ENCODE results near the gene ANP32A.

Gene ANP32A

DNA sequence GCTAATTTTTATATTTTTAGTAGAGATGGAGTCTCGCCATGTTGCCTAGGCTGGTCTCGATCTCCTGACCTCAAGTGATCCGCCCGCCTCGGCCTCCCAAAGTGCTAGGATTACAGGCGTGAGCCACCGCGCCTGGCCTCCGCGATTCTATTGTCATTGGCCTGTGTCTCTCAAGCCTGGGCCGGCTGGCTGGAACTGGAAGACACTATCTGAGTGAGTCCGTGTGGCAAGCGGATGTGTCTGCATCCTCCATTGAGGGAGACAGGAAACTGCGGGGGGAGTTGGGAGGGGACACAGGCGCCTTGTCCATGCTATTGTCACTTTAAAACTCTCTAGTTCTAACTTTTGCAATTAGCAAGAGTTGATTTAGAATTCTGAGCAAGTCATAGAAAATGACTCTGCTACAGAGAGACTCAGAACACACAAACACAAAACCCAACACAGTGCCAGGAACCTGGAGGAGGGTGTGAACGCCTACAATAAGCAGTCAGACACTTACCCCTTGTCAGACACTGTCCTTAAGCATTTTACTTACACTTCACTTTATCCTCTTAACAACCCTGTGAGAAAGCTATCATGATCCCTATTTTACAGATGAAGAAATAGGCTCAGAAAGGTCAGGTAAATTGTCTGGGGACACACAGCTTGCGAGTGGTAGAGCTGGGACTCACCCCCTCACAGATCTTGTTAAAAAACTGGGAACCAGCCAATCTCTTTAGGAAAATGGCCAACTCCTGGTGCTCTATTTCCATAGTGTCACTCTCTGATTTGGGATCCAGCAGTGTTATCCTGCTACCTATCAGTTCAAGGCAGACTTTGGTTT lies 38.7 kb downstream of the ANP32A start:
- Histone ChIP-seq H3K4me1 (ENCODE audit: control insufficient read depth, insufficient read depth, low read length, poor library complexity, severe bottlenecking) (no peaks in the 10 kb centered on the region), H3K36me3 (ENCODE audit: control insufficient read depth, insufficient read depth, low read length) (peaks cover 91% of the 10 kb centered on the region), H3K27ac (ENCODE audit: low read depth, low read length, severe bottlenecking) (no peak overlapping the region), H3K9me3 (ENCODE audit: control insufficient read depth, low read length) (no peaks in the 10 kb centered on the region), H3K4me3 (ENCODE audit: extremely low read depth, insufficient read depth, low read length, poor library complexity, severe bottlenecking) (no peak overlapping the region)
- WGBS, 2 experiments (ENCODE audit: insufficient coverage in 2 of 2), result 89 to 96% methylated on average over 12 to 14 of the region's 17 CpGs

DNA sequence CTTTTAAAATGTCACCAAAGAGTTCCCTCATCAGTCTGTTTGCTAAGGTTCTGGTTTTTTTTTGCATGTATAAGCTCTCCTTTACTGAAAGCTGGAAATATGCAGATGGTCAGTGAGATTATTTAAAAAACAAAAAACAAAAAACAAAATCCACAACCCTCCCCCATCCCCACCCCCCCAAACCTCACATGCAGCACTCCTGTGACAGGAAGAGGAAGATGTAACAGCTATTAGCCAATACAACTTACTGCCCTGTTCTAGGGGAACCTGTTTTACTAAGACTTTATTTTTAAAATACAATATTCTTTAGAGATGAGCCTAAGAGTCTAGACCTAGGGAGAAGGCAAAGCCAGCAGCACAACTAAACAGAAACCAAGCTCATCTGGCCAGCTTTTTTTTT lies 39.5 kb downstream of the ANP32A start:
- peaks cover 84% of the 10 kb centered on the region for H3K36me3 ChIP-seq (ENCODE audit: control insufficient read depth, insufficient read depth, low read length)
- H3K4me3 ChIP-seq (ENCODE audit: extremely low read depth, insufficient read depth, low read length, poor library complexity, severe bottlenecking), result no peak overlapping the region
- H3K9me3 ChIP-seq (ENCODE audit: control insufficient read depth, low read length), result no peaks in the 10 kb centered on the region
- no peak overlapping the region for H3K27ac ChIP-seq (ENCODE audit: low read depth, low read length, severe bottlenecking)
- H3K4me1 ChIP-seq (ENCODE audit: control insufficient read depth, insufficient read depth, low read length, poor library complexity, severe bottlenecking), result no peaks in the 10 kb centered on the region

DNA sequence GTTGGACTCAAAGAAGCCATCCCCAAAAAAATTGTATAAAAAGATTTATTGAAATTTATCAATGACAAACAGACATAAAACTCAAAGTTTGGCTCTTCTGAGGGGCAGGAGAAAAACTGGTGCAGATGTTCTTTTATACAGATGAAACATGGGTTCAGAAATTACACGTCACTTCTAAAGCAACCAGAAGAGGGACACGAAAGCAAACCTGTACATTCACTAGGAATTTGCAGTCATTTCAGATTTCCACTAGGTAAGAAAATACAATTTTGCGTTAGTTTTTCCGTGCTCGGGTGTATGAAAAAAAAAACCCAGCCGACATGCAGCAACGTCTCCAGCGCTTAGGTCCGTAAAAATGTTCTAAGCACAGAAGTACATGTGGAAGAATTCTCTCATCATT lies 41.8 kb downstream of the ANP32A start:
- peaks cover 10% of the 10 kb centered on the region for H3K9me3 ChIP-seq (ENCODE audit: control insufficient read depth, low read length)
- no peak overlapping the region for H3K27ac ChIP-seq (ENCODE audit: low read depth, low read length, severe bottlenecking)
- H3K4me3 ChIP-seq (ENCODE audit: extremely low read depth, insufficient read depth, low read length, poor library complexity, severe bottlenecking), result no peak overlapping the region
- H3K4me1 ChIP-seq (ENCODE audit: control insufficient read depth, insufficient read depth, low read length, poor library complexity, severe bottlenecking), result no peaks in the 10 kb centered on the region
- H3K36me3 ChIP-seq (ENCODE audit: control insufficient read depth, insufficient read depth, low read length), result peaks cover 60% of the 10 kb centered on the region
- WGBS, 2 experiments (ENCODE audit: insufficient coverage in 2 of 2), result 93 to 96% methylated on average over 6 to 8 of the region's 9 CpGs

DNA sequence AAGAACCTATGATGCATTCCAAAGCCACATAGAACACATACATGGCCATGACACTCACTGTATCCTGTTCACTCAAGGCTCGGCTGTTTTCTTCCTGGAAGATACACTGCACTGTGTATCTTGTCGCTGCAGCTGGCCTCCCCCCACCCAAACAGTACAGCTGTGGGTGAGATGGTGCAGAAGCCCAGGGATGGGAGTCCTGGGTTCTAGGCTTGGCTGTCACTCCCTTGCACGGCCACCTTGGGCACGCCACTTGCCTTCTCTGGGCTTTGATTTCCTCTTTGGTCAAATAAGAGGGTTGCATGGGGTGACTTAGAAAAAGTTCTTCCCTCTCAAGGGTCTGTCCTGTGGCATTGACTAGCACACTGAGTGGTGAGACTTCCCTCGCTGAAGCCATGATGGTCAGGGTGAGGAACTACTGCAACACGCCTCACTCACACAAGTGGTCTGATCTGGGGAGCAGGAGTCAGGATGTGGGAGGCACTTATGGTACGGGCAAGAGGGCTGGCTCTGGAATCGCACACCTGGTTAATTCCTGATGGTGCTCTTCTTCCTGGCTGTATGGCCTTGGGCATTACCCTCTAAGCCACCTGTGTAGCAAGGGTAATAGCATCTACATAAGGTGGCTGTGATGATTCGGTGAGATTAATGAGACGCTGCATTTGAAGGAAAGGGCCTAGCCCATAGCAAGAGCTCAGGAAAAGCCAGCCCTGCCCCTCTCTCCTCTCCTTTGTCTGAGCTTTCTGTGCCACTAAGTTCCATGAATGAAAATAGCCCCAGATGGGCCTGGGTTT lies 44.0 kb downstream of the ANP32A start:
- 98% methylated on average over 7 of the region's 10 CpGs for WGBS, 2 experiments (ENCODE audit: insufficient coverage in 2 of 2)
- Histone ChIP-seq H3K27ac (ENCODE audit: low read depth, low read length, severe bottlenecking) (no peak overlapping the region), H3K4me3 (ENCODE audit: extremely low read depth, insufficient read depth, low read length, poor library complexity, severe bottlenecking) (no peak overlapping the region)

DNA sequence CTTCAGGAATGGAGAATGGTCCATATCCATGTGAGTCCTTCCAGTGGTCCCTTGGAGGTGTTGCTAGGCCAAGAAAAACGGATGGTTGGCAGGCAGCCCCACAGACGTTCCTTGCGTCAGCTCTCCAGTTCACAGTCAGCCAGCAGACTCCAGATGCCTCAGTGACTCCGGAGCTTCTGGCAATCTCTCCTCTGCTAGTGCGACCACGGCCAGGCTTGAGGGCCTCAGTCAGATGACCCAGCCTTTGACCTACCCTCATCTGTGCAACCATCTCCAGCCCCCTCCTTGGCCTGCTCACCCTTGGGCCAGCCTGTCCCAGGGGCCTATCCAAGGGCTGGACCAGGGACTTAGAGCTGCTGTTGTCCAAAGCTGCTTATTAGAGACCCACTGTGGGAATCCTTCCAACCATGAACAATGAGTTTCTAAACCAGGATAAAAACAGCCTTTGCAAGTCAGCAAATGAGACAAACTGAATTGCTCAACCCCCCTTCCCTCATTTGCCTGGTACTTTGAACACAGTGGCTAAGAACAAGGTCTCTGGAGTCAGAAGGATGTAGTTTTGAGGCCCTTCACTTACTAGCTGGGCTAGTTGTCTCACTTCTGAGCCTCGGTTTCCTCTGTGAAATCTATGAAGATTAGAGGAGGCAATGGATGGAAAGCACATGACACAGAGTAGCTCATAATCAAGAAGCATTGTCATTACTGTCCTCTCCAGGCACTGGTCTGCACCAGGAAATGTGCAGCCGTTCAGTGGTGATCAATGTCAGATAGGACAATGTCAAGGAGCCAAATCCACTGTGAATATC lies 44.8 kb downstream of the ANP32A start:
- Histone ChIP-seq H3K9me3 (ENCODE audit: control insufficient read depth, low read length) (peaks cover 10% of the 10 kb centered on the region), H3K4me3 (ENCODE audit: extremely low read depth, insufficient read depth, low read length, poor library complexity, severe bottlenecking) (no peak overlapping the region), H3K36me3 (ENCODE audit: control insufficient read depth, insufficient read depth, low read length) (peaks cover 31% of the 10 kb centered on the region), H3K4me1 (ENCODE audit: control insufficient read depth, insufficient read depth, low read length, poor library complexity, severe bottlenecking) (no peaks in the 10 kb centered on the region), H3K27ac (ENCODE audit: low read depth, low read length, severe bottlenecking) (no peak overlapping the region)
- 95 to 98% methylated on average over 7 of the region's 8 CpGs for WGBS, 2 experiments (ENCODE audit: insufficient coverage in 2 of 2)

More for the DNA sequence above, 44.0 kb downstream of the ANP32A start:
- peaks cover 38% of the 10 kb centered on the region for H3K36me3 ChIP-seq (ENCODE audit: control insufficient read depth, insufficient read depth, low read length)
- peaks cover 10% of the 10 kb centered on the region for H3K9me3 ChIP-seq (ENCODE audit: control insufficient read depth, low read length)
- H3K4me1 ChIP-seq (ENCODE audit: control insufficient read depth, insufficient read depth, low read length, poor library complexity, severe bottlenecking), result no peaks in the 10 kb centered on the region

DNA sequence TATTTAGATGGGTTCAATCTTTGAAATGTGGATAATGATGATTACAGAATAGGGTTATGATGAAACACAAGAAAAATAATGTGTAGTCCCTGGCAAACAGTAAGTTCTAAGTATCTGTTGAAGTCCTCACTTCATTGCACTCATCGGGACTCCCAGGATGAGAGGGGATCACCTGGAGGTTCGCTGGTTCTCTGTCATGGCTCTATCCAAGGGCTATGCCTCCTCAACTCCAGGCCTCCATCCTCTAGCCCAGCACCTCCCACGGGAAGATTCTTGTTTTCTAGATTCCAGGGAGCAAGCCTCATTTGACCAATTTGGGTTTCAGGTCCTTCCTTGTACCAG lies 45.5 kb downstream of the ANP32A start:
- 88 to 100% methylated on average over 2 to 3 of the region's 3 CpGs for WGBS, 2 experiments (ENCODE audit: insufficient coverage in 2 of 2)
- H3K9me3 ChIP-seq (ENCODE audit: control insufficient read depth, low read length), result peaks cover 10% of the 10 kb centered on the region

DNA sequence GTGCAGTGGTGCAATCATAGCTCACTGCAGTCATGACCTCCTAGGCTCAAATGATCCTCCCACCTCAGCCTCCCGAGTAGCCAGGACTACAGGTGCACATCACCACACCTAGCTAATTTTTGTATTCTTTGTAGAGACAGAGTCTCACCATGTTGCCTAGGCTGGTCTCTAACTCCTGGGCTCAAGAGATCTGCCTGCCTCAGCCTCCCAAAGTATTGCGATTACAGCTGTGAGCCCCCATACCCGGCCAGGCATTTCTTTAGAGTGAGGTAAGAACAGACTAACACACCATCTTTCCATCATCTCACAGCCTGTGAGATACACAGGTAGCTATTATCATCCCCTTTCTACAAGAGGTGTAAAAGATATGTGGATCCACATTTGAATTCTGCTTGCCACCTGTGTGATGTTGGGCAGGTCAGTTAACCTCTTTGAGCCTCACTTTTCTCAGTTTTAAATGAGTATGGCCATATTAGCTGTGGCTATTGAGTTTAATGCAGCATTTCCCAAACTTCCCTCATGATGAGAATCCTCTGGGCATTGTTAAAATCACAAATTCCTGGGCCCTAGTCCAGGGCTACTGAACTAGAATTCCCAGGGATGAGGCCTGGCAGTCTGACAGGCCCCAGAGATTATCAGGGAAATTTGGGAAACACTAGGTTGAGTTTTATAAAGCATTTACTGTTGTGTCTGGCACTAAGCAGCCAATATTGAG lies 46.0 kb downstream of the ANP32A start:
- Histone ChIP-seq H3K4me3 (ENCODE audit: extremely low read depth, insufficient read depth, low read length, poor library complexity, severe bottlenecking) (no peak overlapping the region), H3K27ac (ENCODE audit: low read depth, low read length, severe bottlenecking) (no peak overlapping the region), H3K9me3 (ENCODE audit: control insufficient read depth, low read length) (peaks cover 10% of the 10 kb centered on the region), H3K4me1 (ENCODE audit: control insufficient read depth, insufficient read depth, low read length, poor library complexity, severe bottlenecking) (no peaks in the 10 kb centered on the region), H3K36me3 (ENCODE audit: control insufficient read depth, insufficient read depth, low read length) (peaks cover 20% of the 10 kb centered on the region)
- 90 to 92% methylated on average over 2 to 3 of the region's 3 CpGs for WGBS, 2 experiments (ENCODE audit: insufficient coverage in 2 of 2)

More for the DNA sequence above, 45.5 kb downstream of the ANP32A start:
- Histone ChIP-seq H3K36me3 (ENCODE audit: control insufficient read depth, insufficient read depth, low read length) (peaks cover 24% of the 10 kb centered on the region), H3K4me3 (ENCODE audit: extremely low read depth, insufficient read depth, low read length, poor library complexity, severe bottlenecking) (no peak overlapping the region), H3K27ac (ENCODE audit: low read depth, low read length, severe bottlenecking) (no peak overlapping the region), H3K4me1 (ENCODE audit: control insufficient read depth, insufficient read depth, low read length, poor library complexity, severe bottlenecking) (no peaks in the 10 kb centered on the region)

DNA sequence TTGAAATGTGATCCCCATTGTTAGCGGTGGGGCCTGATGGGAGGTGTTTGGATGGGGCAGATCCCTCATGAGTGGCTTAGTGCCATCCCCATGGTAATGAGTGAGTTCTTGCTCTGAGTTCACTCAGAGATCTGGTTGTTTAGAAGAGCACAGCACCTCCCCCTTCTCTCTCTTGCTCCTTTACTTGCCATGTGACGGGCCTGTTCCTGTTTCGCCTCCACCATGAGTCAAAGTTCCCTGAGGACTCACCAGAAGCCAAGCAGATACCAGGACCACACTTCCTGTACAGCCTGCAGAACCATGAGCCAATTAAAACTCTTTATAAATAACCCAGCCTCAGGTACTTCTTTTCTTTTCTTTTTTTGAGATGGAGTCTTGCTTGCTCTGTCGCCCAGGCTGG lies 46.6 kb downstream of the ANP32A start:
- Histone ChIP-seq H3K27ac (ENCODE audit: low read depth, low read length, severe bottlenecking) (no peak overlapping the region), H3K4me1 (ENCODE audit: control insufficient read depth, insufficient read depth, low read length, poor library complexity, severe bottlenecking) (no peaks in the 10 kb centered on the region), H3K4me3 (ENCODE audit: extremely low read depth, insufficient read depth, low read length, poor library complexity, severe bottlenecking) (no peak overlapping the region), H3K9me3 (ENCODE audit: control insufficient read depth, low read length) (peaks cover 10% of the 10 kb centered on the region), H3K36me3 (ENCODE audit: control insufficient read depth, insufficient read depth, low read length) (peaks cover 14% of the 10 kb centered on the region)
- WGBS, 2 experiments (ENCODE audit: insufficient coverage in 2 of 2), result 84 to 100% methylated on average over 3 of the region's 4 CpGs

DNA sequence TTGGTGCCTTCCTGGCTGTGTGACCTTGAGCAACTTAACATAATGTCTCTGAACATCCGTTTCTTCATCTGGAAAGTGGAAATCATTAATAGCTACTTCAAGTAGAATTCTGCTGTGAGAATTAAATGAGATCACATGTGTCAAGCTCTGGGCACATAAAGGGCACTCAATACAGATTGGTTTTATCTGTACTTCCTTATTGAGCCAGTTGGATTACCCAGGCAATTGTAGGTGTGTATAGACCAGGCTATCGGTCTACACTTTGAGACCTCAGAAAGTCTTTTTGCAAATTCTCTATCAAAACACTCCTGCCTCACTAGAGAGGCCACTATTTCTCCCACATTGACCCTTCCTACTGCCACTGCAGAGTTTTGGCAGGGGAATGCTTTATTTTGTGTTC lies 47.7 kb downstream of the ANP32A start:
- no peak overlapping the region for H3K27ac ChIP-seq (ENCODE audit: low read depth, low read length, severe bottlenecking)
- H3K36me3 ChIP-seq (ENCODE audit: control insufficient read depth, insufficient read depth, low read length), result peaks cover 8% of the 10 kb centered on the region
- H3K9me3 ChIP-seq (ENCODE audit: control insufficient read depth, low read length), result peaks cover 10% of the 10 kb centered on the region
- H3K4me1 ChIP-seq (ENCODE audit: control insufficient read depth, insufficient read depth, low read length, poor library complexity, severe bottlenecking), result no peaks in the 10 kb centered on the region
- 83% methylated on average over 2 of the region's 2 CpGs; no CpG with 5 or more reads in 1 of the 2 experiments for WGBS, 2 experiments (ENCODE audit: insufficient coverage in 2 of 2)
- no peak overlapping the region for H3K4me3 ChIP-seq (ENCODE audit: extremely low read depth, insufficient read depth, low read length, poor library complexity, severe bottlenecking)

DNA sequence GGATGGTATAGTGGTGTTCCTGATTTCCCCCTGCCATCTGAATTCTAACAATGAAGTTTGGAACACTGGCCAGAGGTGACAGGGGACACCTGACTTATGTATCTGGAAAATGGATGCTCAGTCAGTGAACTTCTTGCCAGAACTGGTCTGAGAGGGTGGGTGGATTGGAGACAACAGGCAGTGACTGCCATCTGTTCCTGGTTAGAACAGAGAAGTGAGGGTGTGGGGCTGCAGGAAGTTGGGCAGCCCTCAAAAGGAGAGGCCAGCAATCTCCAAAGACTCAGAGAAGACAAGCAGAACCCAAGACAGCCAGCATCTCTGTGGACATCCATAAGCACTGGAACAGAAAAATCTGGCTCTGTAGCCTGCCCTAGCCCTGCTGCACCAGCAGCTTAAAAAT lies 50.5 kb downstream of the ANP32A start:
- Histone ChIP-seq H3K36me3 (ENCODE audit: control insufficient read depth, insufficient read depth, low read length) (no peaks in the 10 kb centered on the region), H3K9me3 (ENCODE audit: control insufficient read depth, low read length) (peaks cover 10% of the 10 kb centered on the region), H3K27ac (ENCODE audit: low read depth, low read length, severe bottlenecking) (no peak overlapping the region), H3K4me3 (ENCODE audit: extremely low read depth, insufficient read depth, low read length, poor library complexity, severe bottlenecking) (no peak overlapping the region), H3K4me1 (ENCODE audit: control insufficient read depth, insufficient read depth, low read length, poor library complexity, severe bottlenecking) (no peaks in the 10 kb centered on the region)
